ENCODE data around the gene RSPH1.

GRCh38 chr21:42490720-42491119 lies 5.3 kb downstream of the RSPH1 start:
- TF ChIP-seq CTCF (conservative IDR thresholded peaks at IDR 0.05; ENCODE audit: low read length) (no peak), EZH2phosphoT487 (IDR thresholded peaks at IDR 0.05; ENCODE audit: borderline replicate concordance) (no peak)
